ENCODE measurements around the gene UMOD. TPM values are rescaled to one million over a fixed set of nuclear protein-coding genes. Genes with fewer than 3 reads are reported as not detected.

UMOD gene
- total and polyA plus RNA-seq, 2 donors (not counting 3 experiments of a cell fraction or from before 2014, with no cell fraction given), result not detected

GRCh38 chr16:20398603-20399002 is 46.1 kb upstream of the UMOD start:
- H3K4me1 ChIP-seq (ENCODE audit: control insufficient read depth, extremely low read depth, insufficient read depth, low read length), result no peaks in the 10 kb centered on the region
- dilution Hi-C loops (cut with MboI; ENCODE audit: extremely low pct_ligation_motif_present, low sequenced_read_pairs), result no loop called here
- no TSS peak for BruUV-seq (replicated peaks)

GRCh38 chr16:20397468-20398074 is 45.1 kb upstream of the UMOD start:
- Histone ChIP-seq H3K79me2 (ENCODE audit: control insufficient read depth, insufficient read depth, low read length) (no peaks in the 10 kb centered on the region), H3K4me1 (ENCODE audit: control insufficient read depth, extremely low read depth, insufficient read depth, low read length) (no peaks in the 10 kb centered on the region), H3K4me2 (ENCODE audit: insufficient read depth, low read length) (no peak overlapping the region), H3K27me3 (ENCODE audit: control insufficient read depth in 2 of 2, insufficient read depth in 2 of 2, low read length in 2 of 2) (no peaks in the 10 kb centered on the region), H3K36me3 (ENCODE audit: control insufficient read depth in 2 of 2, extremely low read depth in 1 of 2, insufficient read depth in 2 of 2, low read length in 2 of 2) (no peaks in the 10 kb centered on the region), H3K27ac (ENCODE audit: insufficient read depth, low read depth, low read length) (no peak overlapping the region), H3K4me3 (replicated peaks in 1 of 3; ENCODE audit: insufficient read depth in 1 of 3, low read depth in 1 of 3, low read length in 3 of 3) (no peak overlapping the region), H2AFZ (ENCODE audit: low read depth, low read length) (no peak overlapping the region), H3K9me1 (replicated peaks; ENCODE audit: control insufficient read depth, extremely low read depth, insufficient read depth, low read length) (no peaks in the 10 kb centered on the region), H3K9me3 (replicated peaks; ENCODE audit: control insufficient read depth, insufficient read depth, low read length) (no peaks in the 10 kb centered on the region), H3K9ac (replicated peaks; ENCODE audit: extremely low read depth, insufficient read depth, low read length) (no peak overlapping the region), H4K20me1 (replicated peaks; ENCODE audit: control insufficient read depth, extremely low read depth, insufficient read depth, low read length) (no peaks in the 10 kb centered on the region)
- BruUV-seq (replicated peaks), result no TSS peak
- FAIRE-seq (no peak), DNase-seq (ENCODE audit: low read depth, low spot score) (no peak)
- dilution Hi-C loops (cut with MboI; ENCODE audit: extremely low pct_ligation_motif_present, low sequenced_read_pairs), result no loop called here
- POLR2A ChIA-PET, result no interaction called here
- intact Hi-C loops (cut with micrococcal nuclease), result no loop called here
- CTCF ChIA-PET, result interaction anchor here (1.1 to 1.4 kb wide), 2 partner anchors 12 to 490 kb away, joined by 4 to 5 read pairs; no protein-coding TSS in a partner anchor
- TF ChIP-seq FOS (IDR thresholded peaks at IDR 0.05; ENCODE audit: borderline replicate concordance, insufficient read depth, low read length) (no peak), POLR2A (IDR thresholded peaks at IDR 0.05; ENCODE audit: low read depth, low read length) (no peak), MAX (IDR thresholded peaks at IDR 0.05; ENCODE audit: insufficient read depth, insufficient read length) (no peak), JUN (IDR thresholded peaks at IDR 0.05; ENCODE audit: borderline replicate concordance, insufficient read depth, insufficient read length, low read depth) (no peak), GATA2 (IDR thresholded peaks at IDR 0.05; ENCODE audit: insufficient read depth, insufficient read length, low read depth, low read length) (no peak), MYC (IDR thresholded peaks at IDR 0.05; ENCODE audit: low read depth, low read length) (no peak), POLR2AphosphoS5 (IDR thresholded peaks at IDR 0.05; ENCODE audit: insufficient read depth, low read depth, low read length) (no peak), EZH2 (IDR thresholded peaks at IDR 0.05; ENCODE audit: borderline replicate concordance, low read depth, low read length, severe bottlenecking) (no peak)
- TF ChIP-seq, protein P1, sequence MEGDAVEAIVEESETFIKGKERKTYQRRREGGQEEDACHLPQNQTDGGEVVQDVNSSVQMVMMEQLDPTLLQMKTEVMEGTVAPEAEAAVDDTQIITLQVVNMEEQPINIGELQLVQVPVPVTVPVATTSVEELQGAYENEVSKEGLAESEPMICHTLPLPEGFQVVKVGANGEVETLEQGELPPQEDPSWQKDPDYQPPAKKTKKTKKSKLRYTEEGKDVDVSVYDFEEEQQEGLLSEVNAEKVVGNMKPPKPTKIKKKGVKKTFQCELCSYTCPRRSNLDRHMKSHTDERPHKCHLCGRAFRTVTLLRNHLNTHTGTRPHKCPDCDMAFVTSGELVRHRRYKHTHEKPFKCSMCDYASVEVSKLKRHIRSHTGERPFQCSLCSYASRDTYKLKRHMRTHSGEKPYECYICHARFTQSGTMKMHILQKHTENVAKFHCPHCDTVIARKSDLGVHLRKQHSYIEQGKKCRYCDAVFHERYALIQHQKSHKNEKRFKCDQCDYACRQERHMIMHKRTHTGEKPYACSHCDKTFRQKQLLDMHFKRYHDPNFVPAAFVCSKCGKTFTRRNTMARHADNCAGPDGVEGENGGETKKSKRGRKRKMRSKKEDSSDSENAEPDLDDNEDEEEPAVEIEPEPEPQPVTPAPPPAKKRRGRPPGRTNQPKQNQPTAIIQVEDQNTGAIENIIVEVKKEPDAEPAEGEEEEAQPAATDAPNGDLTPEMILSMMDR (IDR thresholded peaks at IDR 0.05; ENCODE audit: extremely low read depth in 1 of 2, insufficient read depth in 1 of 2, low read depth in 1 of 2, low read length in 2 of 2), result no peak

More at GRCh38 chr16:20398603-20399002, 46.1 kb upstream of the UMOD start:
- FAIRE-seq (no peak), DNase-seq (ENCODE audit: low read depth, low spot score) (no peak)
- Histone ChIP-seq H3K27me3 (ENCODE audit: control insufficient read depth in 2 of 2, insufficient read depth in 2 of 2, low read length in 2 of 2) (no peaks in the 10 kb centered on the region), H3K79me2 (ENCODE audit: control insufficient read depth, insufficient read depth, low read length) (no peaks in the 10 kb centered on the region), H3K9me1 (replicated peaks; ENCODE audit: control insufficient read depth, extremely low read depth, insufficient read depth, low read length) (no peaks in the 10 kb centered on the region), H3K4me3 (replicated peaks in 1 of 3; ENCODE audit: insufficient read depth in 1 of 3, low read depth in 1 of 3, low read length in 3 of 3) (no peak overlapping the region), H3K9ac (replicated peaks; ENCODE audit: extremely low read depth, insufficient read depth, low read length) (no peak overlapping the region), H3K4me2 (ENCODE audit: insufficient read depth, low read length) (no peak overlapping the region), H3K36me3 (ENCODE audit: control insufficient read depth in 2 of 2, extremely low read depth in 1 of 2, insufficient read depth in 2 of 2, low read length in 2 of 2) (no peaks in the 10 kb centered on the region), H2AFZ (ENCODE audit: low read depth, low read length) (no peak overlapping the region), H4K20me1 (replicated peaks; ENCODE audit: control insufficient read depth, extremely low read depth, insufficient read depth, low read length) (no peaks in the 10 kb centered on the region), H3K9me3 (replicated peaks; ENCODE audit: control insufficient read depth, insufficient read depth, low read length) (no peaks in the 10 kb centered on the region), H3K27ac (ENCODE audit: insufficient read depth, low read depth, low read length) (no peak overlapping the region)
- POLR2A ChIA-PET, result no interaction called here
- intact Hi-C loops (cut with micrococcal nuclease), result no loop called here
- TF ChIP-seq FOS (IDR thresholded peaks at IDR 0.05; ENCODE audit: borderline replicate concordance, insufficient read depth, low read length), result no peak
- TF ChIP-seq MAX (IDR thresholded peaks at IDR 0.05; ENCODE audit: insufficient read depth, insufficient read length), result no peak
- CTCF ChIA-PET, result interaction anchor here (1.4 kb wide), 1 partner anchor 14 kb away, joined by 4 read pairs; no protein-coding TSS in a partner anchor
